DND-41 (cell line): ENCODE results near the gene PRMT1.

Experiments
- EZH2 ChIP-seq: IDR thresholded peaks from 3 replicates; pipeline ENCODE4 v1.6.1; 2012; ENCODE audit warnings: borderline replicate concordance, low read depth, mild to moderate bottlenecking, moderate library complexity, low read length, inconsistent platforms; ENCODE audit not compliant: severe bottlenecking
- TF ChIP-seq, protein P1 (sequence below): IDR thresholded peaks from 2 replicates; pipeline ENCODE4 v1.5.1; 2012; ENCODE audit warnings: borderline replicate concordance, low read length, moderate library complexity, mild to moderate bottlenecking; ENCODE audit not compliant: poor library complexity, severe bottlenecking; ENCODE audit errors: extremely low read depth

GRCh38 chr19:49631610-49632192 lies 45.4 kb upstream of the PRMT1 start:
- TF ChIP-seq, protein P1, sequence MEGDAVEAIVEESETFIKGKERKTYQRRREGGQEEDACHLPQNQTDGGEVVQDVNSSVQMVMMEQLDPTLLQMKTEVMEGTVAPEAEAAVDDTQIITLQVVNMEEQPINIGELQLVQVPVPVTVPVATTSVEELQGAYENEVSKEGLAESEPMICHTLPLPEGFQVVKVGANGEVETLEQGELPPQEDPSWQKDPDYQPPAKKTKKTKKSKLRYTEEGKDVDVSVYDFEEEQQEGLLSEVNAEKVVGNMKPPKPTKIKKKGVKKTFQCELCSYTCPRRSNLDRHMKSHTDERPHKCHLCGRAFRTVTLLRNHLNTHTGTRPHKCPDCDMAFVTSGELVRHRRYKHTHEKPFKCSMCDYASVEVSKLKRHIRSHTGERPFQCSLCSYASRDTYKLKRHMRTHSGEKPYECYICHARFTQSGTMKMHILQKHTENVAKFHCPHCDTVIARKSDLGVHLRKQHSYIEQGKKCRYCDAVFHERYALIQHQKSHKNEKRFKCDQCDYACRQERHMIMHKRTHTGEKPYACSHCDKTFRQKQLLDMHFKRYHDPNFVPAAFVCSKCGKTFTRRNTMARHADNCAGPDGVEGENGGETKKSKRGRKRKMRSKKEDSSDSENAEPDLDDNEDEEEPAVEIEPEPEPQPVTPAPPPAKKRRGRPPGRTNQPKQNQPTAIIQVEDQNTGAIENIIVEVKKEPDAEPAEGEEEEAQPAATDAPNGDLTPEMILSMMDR: no peak
- TF ChIP-seq EZH2: no peak
